Activated T-helper 2 cell treated with anti-CD3 and anti-CD28 coated beads, Interferon-gamma antibody, Interleukin-2, Interleukin-4, amounts not matched to agents 10 μg/mL and 5 μg/mL and 100 μg/mL, durations not matched to agents 14 hours and 24 hours and 36 hours (primary cell): ENCODE results near the gene NRIP1. TPM values are rescaled to one million over a fixed set of nuclear protein-coding genes. Genes with fewer than 3 reads are reported as not detected.
"Not testable (repeated sequence)": the region's sequence is repeated elsewhere in the genome, so short reads cannot be mapped to it uniquely, and the experiment has no call there.

Experiments used
- DNase-seq: peaks from one replicate; pipeline ENCODE4 v3.0.0; 2021; ENCODE audit warnings: low spot score
- H3K27ac Mint-ChIP-seq: one replicate; pipeline ENCODE4 v1.8.0; 2021; ENCODE audit warnings: mixed read lengths
- H3K27me3 Mint-ChIP-seq: one replicate; pipeline ENCODE4 v1.8.0; 2021; ENCODE audit warnings: low read depth, mixed read lengths
- H3K36me3 Mint-ChIP-seq: one replicate; pipeline ENCODE4 v1.8.0; 2021; ENCODE audit warnings: low read depth, mixed read lengths
- H3K4me1 Mint-ChIP-seq: one replicate; pipeline ENCODE4 v1.8.0; 2021; ENCODE audit warnings: low read depth, mixed read lengths
- H3K4me3 Mint-ChIP-seq: one replicate; pipeline ENCODE4 v1.8.0; 2021; ENCODE audit warnings: low read depth, mild to moderate bottlenecking, moderate library complexity, mixed read lengths
- H3K9me3 Mint-ChIP-seq: one replicate; pipeline ENCODE4 v1.8.0; 2021; ENCODE audit warnings: mixed read lengths
- intact Hi-C: fragments of 100-400 bp; cut with micrococcal nuclease; formaldehyde crosslinking; loops from one replicate; pipeline ENCODE4 v1.15.1; 2023
- total RNA-seq: library from RNA; stranded (reverse); gene quantifications from 2 replicates; pipeline ENCODE4 v1.2.3, GENCODE V29; 2022

The NRIP1 gene
- total RNA-seq, 1 donor from 2014 or later: 7.9 TPM

DNA sequence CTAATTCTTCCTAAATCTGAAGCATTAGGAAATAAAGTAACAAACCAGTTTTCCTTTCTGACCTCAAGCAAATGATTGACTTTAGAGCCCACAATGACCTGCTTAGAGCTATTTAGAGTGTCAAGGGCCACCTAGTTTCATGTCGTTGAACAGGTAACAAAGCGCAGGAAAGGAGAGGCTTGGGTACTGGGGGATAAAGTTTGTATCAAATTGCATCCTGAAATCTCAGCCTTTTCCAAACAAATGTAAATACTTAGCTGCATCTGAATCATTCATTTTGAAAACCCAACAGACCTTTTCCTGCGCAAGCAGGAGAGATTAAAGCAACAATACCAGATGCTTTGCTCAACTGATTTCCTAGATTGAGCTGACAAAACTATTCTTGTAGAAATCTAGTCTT is 121.2 kb downstream of the NRIP1 start:
- H3K27me3 Mint-ChIP-seq: peaks cover 1% of the 10 kb centered on the region
- DNase-seq: no peak
- H3K9me3 Mint-ChIP-seq: peaks cover under 1% of the 10 kb centered on the region
- no peaks in the 10 kb centered on the region for H3K36me3 Mint-ChIP-seq
- intact Hi-C loops: no loop called here
- no peak overlapping the region for H3K27ac Mint-ChIP-seq
- no peak overlapping the region for H3K4me3 Mint-ChIP-seq
- H3K4me1 Mint-ChIP-seq: no peaks in the 10 kb centered on the region

DNA sequence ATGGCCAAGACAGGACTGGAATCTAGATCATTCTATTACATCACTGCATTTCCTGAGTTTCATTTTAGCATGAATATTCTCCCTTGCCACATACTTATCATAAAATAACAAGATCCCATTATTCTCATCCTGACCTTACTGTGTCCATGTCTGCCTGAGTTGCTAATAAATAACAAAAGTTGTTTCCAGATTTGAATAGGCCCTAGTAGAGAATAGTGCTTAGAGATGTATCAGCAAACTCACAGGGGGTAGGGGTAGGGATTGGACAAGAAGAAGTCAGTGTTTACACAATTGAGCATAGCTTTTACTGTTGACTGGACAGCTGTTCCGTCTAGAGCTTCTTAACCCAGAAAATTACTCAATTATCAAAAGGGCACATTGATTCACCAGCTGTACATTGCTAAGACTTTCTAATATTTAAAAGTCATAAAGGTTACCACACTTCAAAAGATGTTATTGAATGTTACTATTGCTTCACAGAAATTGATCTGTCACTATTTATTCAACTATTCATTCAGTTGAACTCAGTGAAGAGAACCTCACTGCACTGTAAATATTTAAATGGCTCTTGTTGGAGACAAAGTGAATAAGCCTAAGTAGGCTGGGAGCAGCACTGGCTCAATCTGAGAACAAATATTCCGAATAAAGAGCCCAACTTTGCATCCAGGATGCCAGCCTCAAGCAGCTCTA is 121.9 kb downstream of the NRIP1 start:
- no peak overlapping the region for H3K27ac Mint-ChIP-seq
- peaks cover 1% of the 10 kb centered on the region for H3K27me3 Mint-ChIP-seq
- no peak for DNase-seq
- intact Hi-C loops: no loop called here
- H3K36me3 Mint-ChIP-seq: no peaks in the 10 kb centered on the region
- no peak overlapping the region for H3K4me3 Mint-ChIP-seq
- no peaks in the 10 kb centered on the region for H3K4me1 Mint-ChIP-seq
- H3K9me3 Mint-ChIP-seq: no peaks in the 10 kb centered on the region

DNA sequence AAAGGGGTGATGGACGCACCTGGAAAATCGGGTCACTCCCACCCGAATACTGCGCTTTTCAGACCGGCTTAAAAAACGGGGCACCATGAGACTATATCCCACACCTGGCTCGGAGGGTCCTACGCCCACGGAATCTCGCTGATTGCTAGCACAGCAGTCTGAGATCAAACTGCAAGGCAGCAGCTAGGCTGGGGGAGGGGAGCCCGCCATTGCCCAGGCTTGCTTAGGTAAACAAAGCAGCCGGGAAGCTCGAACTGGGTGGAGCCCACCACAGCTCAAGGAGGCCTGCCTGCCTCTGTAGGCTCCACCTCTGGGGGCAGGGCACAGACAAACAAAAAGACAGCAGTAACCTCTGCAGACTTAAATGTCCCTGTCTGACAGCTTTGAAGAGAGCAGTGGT is 137.5 kb downstream of the NRIP1 start:
- H3K4me1 Mint-ChIP-seq, H3K27me3 Mint-ChIP-seq, intact Hi-C loops, DNase-seq, H3K4me3 Mint-ChIP-seq, H3K27ac Mint-ChIP-seq, H3K36me3 Mint-ChIP-seq, H3K9me3 Mint-ChIP-seq: not testable (repeated sequence)

DNA sequence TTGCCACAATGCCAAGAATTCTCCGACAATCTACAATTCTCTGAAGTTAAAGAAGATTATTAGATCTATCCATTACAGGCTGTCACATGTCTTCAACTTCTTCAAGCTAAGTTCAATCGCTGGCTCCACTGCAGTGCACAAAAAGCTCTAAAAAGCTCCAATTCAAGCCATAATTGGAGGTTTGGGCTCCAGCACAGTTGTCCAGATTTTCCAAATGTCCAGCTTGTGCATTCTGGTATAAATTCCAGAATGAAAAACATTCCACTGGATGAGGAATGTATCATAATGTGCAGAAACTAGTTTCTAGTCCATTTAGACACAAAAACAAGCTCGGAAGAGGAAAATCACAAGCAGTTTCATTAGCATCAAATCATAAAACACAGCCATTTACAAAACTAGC is 138.6 kb downstream of the NRIP1 start:
- H3K4me1 Mint-ChIP-seq: no peaks in the 10 kb centered on the region
- no peak for DNase-seq
- H3K9me3 Mint-ChIP-seq: no peaks in the 10 kb centered on the region
- H3K4me3 Mint-ChIP-seq: no peak overlapping the region
- no peaks in the 10 kb centered on the region for H3K36me3 Mint-ChIP-seq
- H3K27me3 Mint-ChIP-seq: no peaks in the 10 kb centered on the region
- no peak overlapping the region for H3K27ac Mint-ChIP-seq
- intact Hi-C loops: no loop called here

DNA sequence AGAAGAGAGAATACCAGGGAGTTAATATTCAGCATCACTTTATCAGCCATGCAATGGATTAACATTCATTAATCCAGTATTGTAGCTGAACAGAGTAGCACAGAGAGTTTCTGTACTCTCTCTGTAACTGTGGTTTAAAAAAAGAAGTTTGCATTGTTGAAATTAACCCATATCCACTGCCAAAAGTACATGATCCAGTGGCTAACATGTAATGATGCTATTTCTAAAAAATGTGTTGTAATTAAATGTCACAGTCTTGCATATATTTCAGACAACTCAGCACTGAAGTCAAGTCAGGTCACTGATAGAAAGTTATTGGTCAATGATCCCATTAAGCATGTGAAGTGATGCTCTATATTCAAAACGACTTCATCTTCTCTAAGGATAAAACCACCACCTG is 141.3 kb downstream of the NRIP1 start:
- no peaks in the 10 kb centered on the region for H3K4me1 Mint-ChIP-seq
- no peak overlapping the region for H3K4me3 Mint-ChIP-seq
- H3K27ac Mint-ChIP-seq: no peak overlapping the region
- no peaks in the 10 kb centered on the region for H3K9me3 Mint-ChIP-seq
- DNase-seq: no peak
- H3K36me3 Mint-ChIP-seq: no peaks in the 10 kb centered on the region
- intact Hi-C loops: no loop called here
- no peaks in the 10 kb centered on the region for H3K27me3 Mint-ChIP-seq

DNA sequence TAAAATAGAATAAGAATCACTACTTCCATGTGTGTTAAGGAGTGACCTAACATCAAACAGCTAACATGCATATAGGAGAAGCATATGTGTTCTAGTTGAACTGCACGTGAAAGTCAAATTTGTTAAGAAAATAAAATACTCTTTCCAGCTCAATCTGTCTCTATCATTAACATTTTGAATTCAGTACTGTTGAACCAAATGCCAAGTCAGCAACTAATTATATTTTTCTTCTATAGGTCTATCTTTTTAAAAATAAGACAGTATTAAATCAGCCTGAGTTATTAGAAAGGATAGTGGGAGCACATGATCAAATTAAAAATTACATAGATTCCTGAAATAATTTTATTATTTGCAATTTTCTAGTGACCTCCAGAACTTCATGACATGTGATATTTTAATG is 141.8 kb downstream of the NRIP1 start:
- intact Hi-C loops: no loop called here
- no peak overlapping the region for H3K27ac Mint-ChIP-seq

DNA sequence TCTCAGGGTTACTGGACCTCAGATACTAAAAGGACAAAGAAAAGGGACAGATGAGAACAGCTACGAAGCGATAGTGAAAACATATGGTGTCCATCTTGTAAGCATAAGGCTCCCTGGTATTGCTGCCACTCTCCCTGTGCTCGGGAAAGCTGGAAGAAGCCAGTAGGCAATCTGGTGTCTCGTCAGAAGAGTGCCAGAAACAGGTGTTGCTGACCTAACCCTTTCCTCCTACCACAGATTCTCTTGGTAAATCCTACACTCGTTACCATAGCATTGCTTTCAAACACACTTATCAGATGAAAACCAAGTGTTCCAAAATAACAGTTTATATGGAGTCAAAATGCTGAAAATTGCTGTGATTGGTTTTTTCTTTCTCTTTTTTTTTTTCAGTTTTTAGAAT is 146.3 kb downstream of the NRIP1 start:
- no peak overlapping the region for H3K27ac Mint-ChIP-seq

More for the DNA sequence above, 141.8 kb downstream of the NRIP1 start:
- Mint-ChIP-seq H3K4me3 (no peak overlapping the region), H3K9me3 (no peaks in the 10 kb centered on the region), H3K27me3 (no peaks in the 10 kb centered on the region), H3K36me3 (no peaks in the 10 kb centered on the region), H3K4me1 (no peaks in the 10 kb centered on the region)
- no peak for DNase-seq

DNA sequence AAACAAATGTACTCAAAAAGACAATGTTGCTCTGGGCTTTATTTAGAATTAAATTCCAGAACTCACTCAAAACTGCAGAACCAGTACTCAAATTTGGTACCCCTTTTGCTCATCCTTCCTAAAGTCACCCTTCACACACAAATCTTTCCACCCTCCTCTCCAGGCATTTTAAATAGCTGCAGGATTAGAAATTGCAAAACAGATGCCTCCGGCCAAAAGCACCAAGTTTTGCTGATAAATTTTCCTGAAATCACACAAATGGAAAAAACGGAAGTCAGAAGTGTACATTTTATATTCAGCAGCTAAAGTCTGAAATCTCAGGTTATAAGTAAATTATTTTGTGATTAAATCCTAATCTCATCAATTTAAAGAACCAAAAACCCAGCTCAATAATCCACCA is 147.0 kb downstream of the NRIP1 start:
- Mint-ChIP-seq H3K4me1 (no peaks in the 10 kb centered on the region), H3K36me3 (no peaks in the 10 kb centered on the region), H3K27ac (no peak overlapping the region), H3K27me3 (no peaks in the 10 kb centered on the region), H3K4me3 (no peak overlapping the region), H3K9me3 (no peaks in the 10 kb centered on the region)
- no peak for DNase-seq
- intact Hi-C loops: no loop called here

More for the DNA sequence above, 146.3 kb downstream of the NRIP1 start:
- H3K9me3 Mint-ChIP-seq: no peaks in the 10 kb centered on the region
- no peaks in the 10 kb centered on the region for H3K36me3 Mint-ChIP-seq
- no peak for DNase-seq
- no peaks in the 10 kb centered on the region for H3K4me1 Mint-ChIP-seq
- H3K4me3 Mint-ChIP-seq: no peak overlapping the region
- H3K27me3 Mint-ChIP-seq: no peaks in the 10 kb centered on the region
- intact Hi-C loops: no loop called here

DNA sequence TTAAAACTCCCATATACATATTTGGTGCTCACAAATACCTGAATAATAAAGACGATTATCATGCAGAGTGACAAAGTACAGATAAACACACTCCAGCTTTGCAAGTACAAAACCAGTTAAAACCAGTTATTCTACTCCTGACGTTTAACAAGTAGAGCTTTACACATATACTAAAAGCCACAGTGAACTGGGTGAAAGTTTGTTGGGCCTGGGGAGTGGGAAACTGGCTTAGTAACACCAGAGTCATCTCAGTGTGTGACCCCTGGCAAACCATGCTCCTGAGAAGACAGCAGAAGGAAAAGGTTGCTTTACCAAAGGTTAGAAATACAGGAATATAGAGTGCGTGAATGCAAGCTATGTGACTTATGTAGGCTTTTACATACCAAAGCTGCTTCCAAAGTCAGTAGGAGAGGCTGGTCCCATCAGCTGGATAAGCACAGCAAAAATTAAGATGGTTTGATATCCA is 148.1 kb downstream of the NRIP1 start:
- Mint-ChIP-seq H3K36me3 (no peaks in the 10 kb centered on the region), H3K27ac (no peak overlapping the region), H3K27me3 (no peaks in the 10 kb centered on the region), H3K4me3 (no peak overlapping the region), H3K4me1 (no peaks in the 10 kb centered on the region), H3K9me3 (no peaks in the 10 kb centered on the region)
- no peak for DNase-seq
- intact Hi-C loops: no loop called here

DNA sequence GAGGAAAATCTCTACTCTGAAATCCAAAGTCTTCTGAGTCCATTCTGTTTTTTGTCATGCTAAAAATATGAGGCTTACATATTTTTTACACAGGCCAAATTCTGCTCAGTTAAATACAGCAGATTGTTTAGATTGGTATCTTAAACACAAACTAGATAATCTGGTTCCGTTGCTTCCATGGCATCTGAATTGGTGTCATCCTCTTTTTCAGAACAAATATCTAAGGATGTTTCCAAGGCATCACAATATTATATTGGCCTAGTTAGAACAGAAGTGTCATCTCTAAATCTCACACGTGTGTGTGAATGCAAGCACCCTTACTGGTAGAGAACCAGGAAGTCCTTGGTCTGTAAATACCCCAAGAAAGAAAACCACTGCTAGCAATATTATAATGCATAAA is 151.2 kb downstream of the NRIP1 start:
- H3K36me3 Mint-ChIP-seq: no peaks in the 10 kb centered on the region
- no peaks in the 10 kb centered on the region for H3K4me1 Mint-ChIP-seq
- no peak for DNase-seq
- intact Hi-C loops: no loop called here
- H3K27me3 Mint-ChIP-seq: no peaks in the 10 kb centered on the region
- H3K9me3 Mint-ChIP-seq: no peaks in the 10 kb centered on the region
- no peak overlapping the region for H3K27ac Mint-ChIP-seq
- H3K4me3 Mint-ChIP-seq: no peak overlapping the region

DNA sequence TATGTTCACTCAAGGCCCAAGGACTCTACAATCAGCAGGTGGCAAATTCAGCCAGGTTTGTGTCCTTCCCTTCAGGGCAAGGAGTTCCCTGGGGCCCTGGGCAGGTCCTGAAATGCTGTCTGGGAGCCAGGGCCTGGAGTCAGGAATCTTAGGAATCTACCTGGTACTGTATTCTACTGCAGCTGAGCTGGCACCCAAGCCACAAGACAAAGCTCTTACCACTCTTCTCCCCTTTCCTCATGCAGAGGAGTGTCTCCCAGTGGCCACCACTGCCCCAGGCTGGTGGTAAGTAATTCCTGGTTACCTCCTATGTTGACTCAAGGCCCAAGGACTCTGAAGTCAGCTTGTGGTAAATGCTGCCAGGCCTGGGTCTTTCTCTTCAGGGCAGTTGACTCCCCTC is 153.4 kb downstream of the NRIP1 start:
- H3K27me3 Mint-ChIP-seq: no peaks in the 10 kb centered on the region
- no peak for DNase-seq
- intact Hi-C loops: no loop called here
- H3K4me3 Mint-ChIP-seq: no peak overlapping the region
- H3K4me1 Mint-ChIP-seq: no peaks in the 10 kb centered on the region
- no peaks in the 10 kb centered on the region for H3K36me3 Mint-ChIP-seq
- H3K9me3 Mint-ChIP-seq: no peaks in the 10 kb centered on the region
- H3K27ac Mint-ChIP-seq: no peak overlapping the region
